ENCODE measurements around the gene SLC16A1. TPM values are rescaled to one million over a fixed set of nuclear protein-coding genes. Genes with fewer than 3 reads are reported as not detected.
"Not testable (repeated sequence)": the region's sequence is repeated elsewhere in the genome, so short reads cannot be mapped to it uniquely, and the experiment has no call there.

SLC16A1 gene
- total RNA-seq, 6 experiments from 2014 or later, result 26.1 to 81.9 (median 55.2) TPM

DNA sequence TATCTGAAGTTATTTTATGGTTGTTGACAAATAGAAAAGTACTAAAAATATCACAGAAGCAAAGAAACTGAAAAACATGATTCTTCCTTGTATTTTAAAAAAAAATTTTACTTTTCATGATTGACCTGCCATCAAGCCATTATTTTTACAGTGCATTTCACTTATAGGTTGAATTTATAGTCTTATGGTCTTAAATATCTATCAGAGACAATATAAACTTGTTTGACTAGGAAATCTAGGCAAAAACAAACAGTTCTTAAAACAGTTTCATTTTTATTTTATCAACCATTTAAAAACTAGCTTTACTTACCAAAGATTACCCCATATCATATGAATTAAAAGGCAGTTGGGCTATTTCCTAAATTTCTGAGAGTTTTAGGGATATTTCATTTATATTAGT, 59.2 kb downstream of the SLC16A1 start:
- Histone ChIP-seq H3K4me1 (no peaks in the 10 kb centered on the region), H3K27me3 (no peaks in the 10 kb centered on the region), H3K36me3 (no peaks in the 10 kb centered on the region), H3K4me3 (no peak overlapping the region), H3K9me3 (no peaks in the 10 kb centered on the region), H3K27ac (no peak overlapping the region)
- no peak for DNase-seq
- TF ChIP-seq, protein P1, sequence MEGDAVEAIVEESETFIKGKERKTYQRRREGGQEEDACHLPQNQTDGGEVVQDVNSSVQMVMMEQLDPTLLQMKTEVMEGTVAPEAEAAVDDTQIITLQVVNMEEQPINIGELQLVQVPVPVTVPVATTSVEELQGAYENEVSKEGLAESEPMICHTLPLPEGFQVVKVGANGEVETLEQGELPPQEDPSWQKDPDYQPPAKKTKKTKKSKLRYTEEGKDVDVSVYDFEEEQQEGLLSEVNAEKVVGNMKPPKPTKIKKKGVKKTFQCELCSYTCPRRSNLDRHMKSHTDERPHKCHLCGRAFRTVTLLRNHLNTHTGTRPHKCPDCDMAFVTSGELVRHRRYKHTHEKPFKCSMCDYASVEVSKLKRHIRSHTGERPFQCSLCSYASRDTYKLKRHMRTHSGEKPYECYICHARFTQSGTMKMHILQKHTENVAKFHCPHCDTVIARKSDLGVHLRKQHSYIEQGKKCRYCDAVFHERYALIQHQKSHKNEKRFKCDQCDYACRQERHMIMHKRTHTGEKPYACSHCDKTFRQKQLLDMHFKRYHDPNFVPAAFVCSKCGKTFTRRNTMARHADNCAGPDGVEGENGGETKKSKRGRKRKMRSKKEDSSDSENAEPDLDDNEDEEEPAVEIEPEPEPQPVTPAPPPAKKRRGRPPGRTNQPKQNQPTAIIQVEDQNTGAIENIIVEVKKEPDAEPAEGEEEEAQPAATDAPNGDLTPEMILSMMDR (IDR thresholded peaks at IDR 0.05), result no peak
- no peak for TF ChIP-seq POLR2A (IDR thresholded peaks at IDR 0.05)
- no peak for ATAC-seq
- intact Hi-C loops (cut with DNase I), result no loop called here

DNA sequence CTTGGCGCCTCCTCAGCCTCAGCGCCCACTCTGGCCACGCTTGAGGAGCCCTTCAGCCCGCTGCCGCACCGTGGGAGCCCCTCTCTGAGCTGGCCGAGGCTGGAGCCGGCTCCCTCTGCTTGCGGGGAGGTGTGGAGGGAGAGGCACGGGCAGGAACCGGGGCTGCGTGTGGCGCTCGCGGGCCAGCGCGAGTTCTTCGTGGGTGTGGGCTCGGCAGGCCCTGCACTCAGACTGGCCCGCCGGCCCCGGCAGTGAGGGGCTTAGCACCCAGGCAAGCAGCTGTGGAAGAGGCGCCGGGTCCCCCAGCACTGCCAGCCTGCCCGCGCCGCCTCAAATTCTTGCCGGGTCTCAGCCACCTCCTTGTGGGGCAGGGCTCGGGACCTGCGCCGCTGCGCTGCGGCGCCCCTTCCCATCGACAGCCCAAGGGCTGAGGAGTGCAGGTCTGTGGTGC, 61.4 kb downstream of the SLC16A1 start:
- Histone ChIP-seq H3K4me1 (no peaks in the 10 kb centered on the region), H3K27ac (no peak overlapping the region), H3K9me3 (no peaks in the 10 kb centered on the region), H3K4me3 (no peak overlapping the region), H3K36me3 (no peaks in the 10 kb centered on the region), H3K27me3 (no peaks in the 10 kb centered on the region)
- ATAC-seq, result no peak
- TF ChIP-seq, protein P1 (IDR thresholded peaks at IDR 0.05), result no peak
- TF ChIP-seq POLR2A (IDR thresholded peaks at IDR 0.05), result no peak
- intact Hi-C loops (cut with DNase I), result no loop called here
- DNase-seq, result no peak
- 95% methylated on average over 8 of the region's 35 CpGs for WGBS (ENCODE audit: insufficient coverage, low coverage, low lambda C conversion rate, missing lambda C conversion rate)

- Histone ChIP-seq H3K27me3 (no peaks in the 10 kb centered on the region), H3K36me3 (no peaks in the 10 kb centered on the region), H3K4me3 (no peak overlapping the region), H3K9me3 (no peaks in the 10 kb centered on the region), H3K4me1 (no peaks in the 10 kb centered on the region), H3K27ac (no peak overlapping the region)
- TF ChIP-seq POLR2A (IDR thresholded peaks at IDR 0.05), result no peak
- WGBS (ENCODE audit: insufficient coverage, low coverage, low lambda C conversion rate, missing lambda C conversion rate), result 94% methylated on average over 3 of the region's 3 CpGs
- intact Hi-C loops (cut with DNase I), result no loop called here
- no peak for DNase-seq
- no peak for ATAC-seq
These were observed 62.0 kb downstream of the SLC16A1 start for GRCh38 chr1:112894010-112894292.

GRCh38 chr1:112893288-112894009, 62.5 kb downstream of the SLC16A1 start:
- intact Hi-C loops (cut with DNase I), result no loop called here
- H3K9me3 ChIP-seq, result no peaks in the 10 kb centered on the region
- H3K27me3 ChIP-seq, result no peaks in the 10 kb centered on the region
- 83% methylated on average over 5 of the region's 6 CpGs for WGBS (ENCODE audit: insufficient coverage, low coverage, low lambda C conversion rate, missing lambda C conversion rate)
- ATAC-seq, result no peak
- no peak for DNase-seq
- no peak overlapping the region for H3K27ac ChIP-seq
- no peak for TF ChIP-seq POLR2A (IDR thresholded peaks at IDR 0.05)
- TF ChIP-seq, protein P1 (IDR thresholded peaks at IDR 0.05), result no peak
- H3K4me3 ChIP-seq, result no peak overlapping the region
- no peaks in the 10 kb centered on the region for H3K36me3 ChIP-seq
- H3K4me1 ChIP-seq, result no peaks in the 10 kb centered on the region

DNA sequence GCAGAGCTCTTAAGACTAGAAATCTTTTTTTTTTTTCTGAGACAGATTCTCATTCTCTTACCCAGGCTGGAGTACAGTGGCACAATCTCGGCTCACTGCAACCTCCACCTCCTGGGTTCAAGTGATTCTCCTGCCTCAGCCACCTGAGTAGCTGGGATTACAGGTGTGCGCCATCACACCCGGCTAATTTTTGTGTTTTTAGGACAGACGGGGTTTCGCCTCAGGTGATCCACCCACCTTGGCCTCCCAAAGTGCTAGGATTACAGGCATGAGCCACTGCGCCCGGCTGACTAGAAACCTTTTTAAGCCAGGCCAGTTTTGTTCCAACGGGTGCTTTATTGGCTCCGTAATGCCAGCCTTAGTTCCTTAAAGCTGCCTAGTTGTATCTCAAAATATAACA, 66.1 kb downstream of the SLC16A1 start:
- 91% methylated on average over 4 of the region's 9 CpGs for WGBS (ENCODE audit: insufficient coverage, low coverage, low lambda C conversion rate, missing lambda C conversion rate)
- not testable (repeated sequence) for H3K4me1 ChIP-seq, H3K4me3 ChIP-seq, H3K27me3 ChIP-seq, H3K36me3 ChIP-seq, H3K27ac ChIP-seq, ATAC-seq, DNase-seq, H3K9me3 ChIP-seq
- intact Hi-C loops (cut with DNase I), result loop anchor here in 1 of 2 donors (10.0 kb wide), 1 partner anchor 65 kb away; the partner anchor contains the start of gene SLC16A1

Data from right lobe of liver (tissue), 6 donors.